ENCODE results near the gene IL10RB. TPM values are rescaled to one million over a fixed set of nuclear protein-coding genes. Genes with fewer than 3 reads are reported as not detected.

The IL10RB gene
- total and polyA plus RNA-seq, 2 of the 8 experiments (the other 6 are each of a cell fraction or from before 2014, with no cell fraction given) = 2.7 to 3.2 TPM

- Histone ChIP-seq H2BK120ac (replicated peaks; ENCODE audit: low read depth, low read length) (no peak overlapping the region), H2AFZ (ENCODE audit: low read length) (no peak overlapping the region), H3K27me3 (replicated peaks in 1 of 4; ENCODE audit: control insufficient read depth in 3 of 4, extremely low read depth in 1 of 4, insufficient read depth in 3 of 4, low read length in 3 of 4) (no peaks in the 10 kb centered on the region), H2AK5ac (ENCODE audit: low read depth, low read length) (no peak overlapping the region), H3K9ac (replicated peaks in 1 of 4; ENCODE audit: extremely low read depth in 1 of 4, low read depth in 3 of 4, low read length in 3 of 4) (no peak overlapping the region), H2BK15ac (ENCODE audit: low read length) (no peak overlapping the region), H3K9me3 (ENCODE audit: insufficient read depth in 2 of 2, low read depth in 1 of 2, low read length in 1 of 2) (no peaks in the 10 kb centered on the region), H3K4me1 (replicated peaks in 1 of 4; ENCODE audit: control insufficient read depth in 3 of 4, insufficient read depth in 4 of 4, low read length in 3 of 4) (no peaks in the 10 kb centered on the region), H2BK12ac (ENCODE audit: low read depth, low read length) (no peak overlapping the region), H4K8ac (ENCODE audit: extremely low read depth, insufficient read depth, low read length) (no peak overlapping the region), H3K23me2 (ENCODE audit: low read depth, low read length) (no peaks in the 10 kb centered on the region), H3K79me1 (ENCODE audit: low read depth, low read length) (no peaks in the 10 kb centered on the region), H3K23ac (ENCODE audit: insufficient read length) (no peak overlapping the region), H3K18ac (ENCODE audit: extremely low read depth, low read length) (no peak overlapping the region), H4K5ac (ENCODE audit: insufficient read length, low read depth, low read length) (no peak overlapping the region), H3K56ac (replicated peaks; ENCODE audit: insufficient read length, low read depth, low read length) (no peak overlapping the region), H3K4me3 (ENCODE audit: extremely low read depth in 1 of 4, insufficient read depth in 2 of 4, low read depth in 3 of 4, low read length in 4 of 4) (no peak overlapping the region), H3K4me2 (ENCODE audit: insufficient read depth in 1 of 2, low read depth in 2 of 2, low read length in 2 of 2) (no peak overlapping the region), H4K91ac (replicated peaks; ENCODE audit: insufficient read length, low read length) (no peak overlapping the region), H3K4ac (replicated peaks; ENCODE audit: insufficient read length, low read depth, low read length) (no peak overlapping the region), H4K20me1 (replicated peaks in 1 of 2; ENCODE audit: control insufficient read depth in 1 of 2, insufficient read depth in 2 of 2, low read length in 2 of 2) (no peaks in the 10 kb centered on the region), H3K36me3 (ENCODE audit: control insufficient read depth in 2 of 4, insufficient read depth in 4 of 4, low read length in 3 of 4) (no peaks in the 10 kb centered on the region), H2BK20ac (ENCODE audit: low read length) (no peak overlapping the region), H3K14ac (ENCODE audit: insufficient read length) (no peak overlapping the region), H3K79me2 (ENCODE audit: control insufficient read depth in 1 of 2, insufficient read depth in 2 of 2, low read length in 2 of 2) (no peaks in the 10 kb centered on the region), H3K27ac (ENCODE audit: low read depth, low read length) (no peak overlapping the region), H2BK5ac (ENCODE audit: low read depth, low read length) (no peak overlapping the region)
- DNase-seq (ENCODE audit: low read depth in 1 of 2, low spot score in 2 of 2) (no peak), FAIRE-seq (no peak)
- CTCF ChIA-PET (ENCODE audit: partially characterized antibody) = interaction anchor here (1.2 to 3.1 kb wide), 4 partner anchors 11 to 48 kb away, joined by 3 to 13 read pairs (median 4); no protein-coding TSS in a partner anchor
- WGBS, 2 experiments (ENCODE audit: extremely low coverage in 1 of 2, insufficient coverage in 1 of 2, insufficient read length in 1 of 2, insufficient replicate concordance in 2 of 2, low coverage in 1 of 2, low lambda C conversion rate in 2 of 2, missing lambda C conversion rate in 1 of 2) = 85% methylated on average over 4 of the region's 4 CpGs; no CpG with 5 or more reads in 1 of the 2 experiments
- no peak for TF ChIP-seq TBP (IDR thresholded peaks at IDR 0.05; ENCODE audit: low read depth, low read length)
- TF ChIP-seq TAF7 (optimal IDR thresholded peaks at IDR 0.05; ENCODE audit: borderline replicate concordance, low read depth, low read length) = no peak
- POLR2A ChIA-PET (ENCODE audit: partially characterized antibody) = interaction anchor here (1.6 to 2.0 kb wide), 2 partner anchors 11 to 48 kb away, joined by 5 to 6 read pairs; partner anchors contain the start of gene IFNAR1
Measured at GRCh38 chr21:33313611-33314010, 47.4 kb downstream of the IL10RB start.

Measured in H1 (cell line).